ENCODE measurements around the gene SH2D7.
"Not testable (repeated sequence)": the region's sequence is repeated elsewhere in the genome, so short reads cannot be mapped to it uniquely, and the experiment has no call there.

The SH2D7 gene

GRCh38 chr15:78149805-78150751 lies 57.7 kb downstream of the SH2D7 start:
- no peak for TF ChIP-seq CTCF (IDR thresholded peaks at IDR 0.05; ENCODE audit: control insufficient read depth, insufficient read depth, low read depth, low read length, missing control alignments)
- H3K4me3 ChIP-seq (ENCODE audit: control insufficient read depth, low read depth, low read length) = peak overlapping the region; percentile 73
- DNase-seq (ENCODE audit: low read depth) = no peak

GRCh38 chr15:78151075-78151474 lies 58.7 kb downstream of the SH2D7 start:
- not testable (repeated sequence) for DNase-seq (ENCODE audit: low read depth); H3K4me3 ChIP-seq (ENCODE audit: control insufficient read depth, low read depth, low read length)

All from AG09309 (cell line).